Parathyroid adenoma (tissue), 2 donors: ENCODE measurements around the gene CTCFL.

ENCODE experiments used
- H2AFZ ChIP-seq: fragments of 300-600 bp; sonication (generic); one replicate; pipeline ENCODE4 v1.7.0; 2017; ENCODE audit warnings: antibody characterized with exemption, mild to moderate bottlenecking
- H3K27ac ChIP-seq: fragments of 300-600 bp; sonication (generic); one replicate; pipeline ENCODE4 v1.7.0; 2017
- H3K27me3 ChIP-seq: fragments of 300-600 bp; sonication (generic); one replicate; pipeline ENCODE4 v1.7.0; 2017; ENCODE audit warnings: low read length; ENCODE audit not compliant: control insufficient read depth, insufficient read depth
- H3K36me3 ChIP-seq: fragments of 300-600 bp; sonication (generic); one replicate; pipeline ENCODE4 v1.7.0; 2017; ENCODE audit warnings: low read length; ENCODE audit not compliant: control insufficient read depth, insufficient read depth
- H3K4me1 ChIP-seq: fragments of 300-600 bp; sonication (generic); one replicate; pipeline ENCODE4 v1.7.0; 2017; ENCODE audit warnings: control low read depth
- H3K4me2 ChIP-seq: fragments of 300-600 bp; sonication (generic); one replicate; pipeline ENCODE4 v1.7.0; 2017; ENCODE audit warnings: low read length
- H3K4me3 ChIP-seq: fragments of 300-600 bp; sonication (generic); one replicate; pipeline ENCODE4 v1.7.0; 2017; ENCODE audit warnings: low read depth, low read length
- H3K79me2 ChIP-seq: fragments of 300-600 bp; sonication (generic); one replicate; pipeline ENCODE4 v1.7.0; 2017; ENCODE audit warnings: control low read depth
- H3K9ac ChIP-seq: fragments of 300-600 bp; sonication (generic); one replicate; pipeline ENCODE4 v1.7.0; 2017; ENCODE audit warnings: mild to moderate bottlenecking
- H3K9me3 ChIP-seq: fragments of 300-600 bp; sonication (generic); one replicate; pipeline ENCODE4 v1.7.0; 2017; ENCODE audit warnings: low read length; ENCODE audit not compliant: control insufficient read depth
- TF ChIP-seq, protein P1 (sequence below): fragments of 300-600 bp; sonication (generic); IDR thresholded peaks from one replicate; pipeline ENCODE4 v1.7.0; 2017; ENCODE audit warnings: antibody characterized with exemption, mild to moderate bottlenecking
- donor health status: primary hyperparathyroidism.

The CTCFL gene

DNA sequence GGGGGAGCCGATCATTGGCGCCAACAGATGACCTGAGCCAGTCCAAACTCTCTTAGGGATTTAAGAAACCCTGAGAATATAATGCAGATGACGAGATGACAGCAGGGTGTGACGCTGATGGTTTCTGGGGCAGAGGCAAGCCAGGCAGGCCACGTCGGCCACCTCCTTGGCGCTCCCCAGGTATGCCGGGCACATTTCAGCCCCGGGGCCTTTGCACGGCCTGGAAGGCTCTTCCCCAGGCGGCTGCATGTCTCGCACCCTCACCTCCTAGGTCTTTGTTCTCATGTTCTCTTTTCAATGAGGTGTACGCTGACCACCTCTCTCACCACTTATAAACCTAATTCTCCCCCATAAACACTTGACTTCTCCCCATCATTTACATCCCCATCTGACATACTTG is 68.8 kb downstream of the CTCFL start:
- Histone ChIP-seq H3K9ac (no peak overlapping the region), H3K4me3 (no peak overlapping the region), H2AFZ (no peak overlapping the region), H3K9me3 (no peaks in the 10 kb centered on the region), H3K4me1 (no peaks in the 10 kb centered on the region), H3K27ac (no peak overlapping the region), H3K4me2 (no peak overlapping the region), H3K27me3 (no peaks in the 10 kb centered on the region), H3K36me3 (no peaks in the 10 kb centered on the region), H3K79me2 (no peaks in the 10 kb centered on the region)
- TF ChIP-seq, protein P1, sequence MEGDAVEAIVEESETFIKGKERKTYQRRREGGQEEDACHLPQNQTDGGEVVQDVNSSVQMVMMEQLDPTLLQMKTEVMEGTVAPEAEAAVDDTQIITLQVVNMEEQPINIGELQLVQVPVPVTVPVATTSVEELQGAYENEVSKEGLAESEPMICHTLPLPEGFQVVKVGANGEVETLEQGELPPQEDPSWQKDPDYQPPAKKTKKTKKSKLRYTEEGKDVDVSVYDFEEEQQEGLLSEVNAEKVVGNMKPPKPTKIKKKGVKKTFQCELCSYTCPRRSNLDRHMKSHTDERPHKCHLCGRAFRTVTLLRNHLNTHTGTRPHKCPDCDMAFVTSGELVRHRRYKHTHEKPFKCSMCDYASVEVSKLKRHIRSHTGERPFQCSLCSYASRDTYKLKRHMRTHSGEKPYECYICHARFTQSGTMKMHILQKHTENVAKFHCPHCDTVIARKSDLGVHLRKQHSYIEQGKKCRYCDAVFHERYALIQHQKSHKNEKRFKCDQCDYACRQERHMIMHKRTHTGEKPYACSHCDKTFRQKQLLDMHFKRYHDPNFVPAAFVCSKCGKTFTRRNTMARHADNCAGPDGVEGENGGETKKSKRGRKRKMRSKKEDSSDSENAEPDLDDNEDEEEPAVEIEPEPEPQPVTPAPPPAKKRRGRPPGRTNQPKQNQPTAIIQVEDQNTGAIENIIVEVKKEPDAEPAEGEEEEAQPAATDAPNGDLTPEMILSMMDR: no peak

DNA sequence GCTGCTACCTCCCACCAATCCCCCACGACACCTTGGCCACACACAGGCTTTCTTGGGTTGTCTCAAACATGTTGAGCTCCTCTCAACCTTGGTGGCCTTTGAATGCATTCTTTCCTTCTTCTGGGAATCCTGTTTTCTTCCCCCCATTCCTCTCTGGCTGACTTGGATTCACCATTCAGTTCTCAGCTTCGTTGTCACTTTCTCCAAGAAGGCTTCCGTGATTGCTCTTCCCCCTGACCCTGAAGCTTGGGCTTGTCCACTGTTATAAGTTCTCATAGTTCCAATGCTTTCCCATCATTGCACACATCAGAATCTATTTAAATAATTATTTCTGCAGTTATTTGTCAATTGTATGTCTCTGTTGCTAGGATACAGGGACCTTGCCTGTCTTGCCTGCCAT is 69.6 kb downstream of the CTCFL start:
- Histone ChIP-seq H3K27ac (no peak overlapping the region), H3K9ac (no peak overlapping the region), H3K36me3 (no peaks in the 10 kb centered on the region), H3K79me2 (no peaks in the 10 kb centered on the region), H3K4me1 (no peaks in the 10 kb centered on the region), H3K9me3 (no peaks in the 10 kb centered on the region), H3K4me3 (no peak overlapping the region), H3K4me2 (no peak overlapping the region), H2AFZ (no peak overlapping the region), H3K27me3 (no peaks in the 10 kb centered on the region)
- TF ChIP-seq, protein P1: no peak

DNA sequence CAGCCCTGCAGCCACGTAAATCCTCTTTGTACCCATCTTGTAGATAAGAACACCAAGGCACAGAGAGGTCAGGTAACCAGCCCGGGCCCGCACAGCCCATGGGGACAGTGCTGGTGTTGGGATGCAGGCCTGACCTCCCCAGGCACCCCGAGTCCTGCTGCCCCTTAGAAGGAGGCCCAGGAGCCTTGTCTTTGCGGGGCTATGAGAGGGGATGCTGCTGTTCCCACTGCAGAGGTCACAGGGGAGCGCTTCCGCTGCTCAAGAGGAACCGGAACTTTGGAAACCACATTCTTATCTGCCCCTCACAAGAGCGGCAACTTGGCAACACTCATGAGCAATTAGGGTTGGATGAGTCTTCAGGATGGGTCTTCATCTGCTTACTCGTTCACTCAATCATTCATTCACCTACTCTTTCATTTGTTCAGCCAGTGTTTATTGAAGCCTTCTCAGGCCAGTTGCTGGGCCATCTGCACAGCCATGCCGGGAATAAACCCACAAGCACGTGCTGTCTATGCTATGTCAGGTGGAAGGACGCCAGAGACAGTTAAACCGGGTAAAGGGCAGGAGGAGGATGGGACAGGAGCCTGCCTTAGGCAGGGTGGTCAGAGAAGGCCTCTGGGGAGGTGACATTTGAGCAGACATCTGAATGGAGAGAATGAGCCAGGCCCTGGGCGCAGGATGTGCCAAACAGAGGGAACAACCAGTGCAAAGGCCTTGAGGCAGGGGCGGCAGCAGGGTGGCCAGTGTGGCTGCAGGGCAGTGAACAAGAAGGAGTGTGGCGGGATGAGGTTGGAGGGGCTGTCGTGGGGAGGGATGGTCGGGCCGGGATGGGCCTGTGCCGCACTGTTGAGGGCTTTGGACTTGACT is 72.9 kb downstream of the CTCFL start:
- Histone ChIP-seq H3K27ac (no peak overlapping the region), H3K9ac (no peak overlapping the region), H2AFZ (no peak overlapping the region)

DNA sequence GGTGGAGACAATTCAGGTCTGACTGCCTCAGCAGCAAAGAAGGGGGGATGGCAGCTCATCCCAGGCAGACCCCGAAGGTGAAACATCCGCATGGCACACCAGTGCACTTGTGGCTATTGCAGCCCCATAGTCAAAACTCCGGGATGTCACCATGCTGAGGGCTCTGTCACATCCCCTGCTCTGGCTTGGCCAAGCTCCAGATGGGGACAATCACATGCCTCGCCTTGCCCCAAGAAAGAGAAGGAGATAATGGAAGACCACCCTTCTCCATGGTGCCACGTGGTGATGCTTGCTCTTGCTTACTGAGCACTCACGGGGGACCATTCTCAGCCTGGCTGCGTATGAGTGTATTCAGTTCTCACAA is 73.5 kb downstream of the CTCFL start:
- no peak overlapping the region for H3K27ac ChIP-seq
- H3K27me3 ChIP-seq: no peaks in the 10 kb centered on the region
- H2AFZ ChIP-seq: no peak overlapping the region
- H3K79me2 ChIP-seq: no peaks in the 10 kb centered on the region
- H3K4me2 ChIP-seq: no peak overlapping the region
- H3K36me3 ChIP-seq: no peaks in the 10 kb centered on the region
- H3K4me3 ChIP-seq: no peak overlapping the region
- no peaks in the 10 kb centered on the region for H3K4me1 ChIP-seq
- no peak overlapping the region for H3K9ac ChIP-seq
- no peaks in the 10 kb centered on the region for H3K9me3 ChIP-seq
- TF ChIP-seq, protein P1: no peak

More for the DNA sequence above, 72.9 kb downstream of the CTCFL start:
- H3K9me3 ChIP-seq: no peaks in the 10 kb centered on the region
- no peaks in the 10 kb centered on the region for H3K36me3 ChIP-seq
- no peaks in the 10 kb centered on the region for H3K27me3 ChIP-seq
- H3K4me1 ChIP-seq: no peaks in the 10 kb centered on the region
- no peaks in the 10 kb centered on the region for H3K79me2 ChIP-seq
- no peak overlapping the region for H3K4me3 ChIP-seq
- H3K4me2 ChIP-seq: no peak overlapping the region
- TF ChIP-seq, protein P1: no peak

DNA sequence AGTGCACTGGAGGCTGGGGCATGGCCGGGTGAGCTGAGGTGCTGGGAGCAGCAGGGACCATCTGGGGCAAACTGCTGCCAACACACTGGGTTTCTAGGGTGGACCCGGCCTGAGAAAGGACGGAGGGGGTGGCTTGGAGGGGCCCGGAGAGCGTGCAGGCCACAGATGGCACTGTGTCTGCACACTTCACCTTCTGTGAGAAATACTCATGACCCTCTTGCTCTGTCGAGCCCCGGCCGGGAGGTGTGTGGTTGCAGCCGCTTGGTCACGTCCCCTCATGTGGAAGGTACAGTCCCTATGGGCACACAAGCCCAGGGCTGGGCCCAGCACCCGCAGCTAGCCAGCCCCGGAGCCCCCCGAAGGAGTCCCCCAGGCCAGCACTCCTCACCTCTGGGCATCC is 74.0 kb downstream of the CTCFL start:
- Histone ChIP-seq H3K4me1 (no peaks in the 10 kb centered on the region), H2AFZ (no peak overlapping the region), H3K27ac (no peak overlapping the region), H3K9me3 (no peaks in the 10 kb centered on the region), H3K27me3 (no peaks in the 10 kb centered on the region), H3K36me3 (no peaks in the 10 kb centered on the region), H3K4me3 (no peak overlapping the region), H3K4me2 (no peak overlapping the region), H3K9ac (no peak overlapping the region), H3K79me2 (no peaks in the 10 kb centered on the region)
- TF ChIP-seq, protein P1: no peak
